ENCODE results near the gene HOXA10.

HOXA10 gene

DNA sequence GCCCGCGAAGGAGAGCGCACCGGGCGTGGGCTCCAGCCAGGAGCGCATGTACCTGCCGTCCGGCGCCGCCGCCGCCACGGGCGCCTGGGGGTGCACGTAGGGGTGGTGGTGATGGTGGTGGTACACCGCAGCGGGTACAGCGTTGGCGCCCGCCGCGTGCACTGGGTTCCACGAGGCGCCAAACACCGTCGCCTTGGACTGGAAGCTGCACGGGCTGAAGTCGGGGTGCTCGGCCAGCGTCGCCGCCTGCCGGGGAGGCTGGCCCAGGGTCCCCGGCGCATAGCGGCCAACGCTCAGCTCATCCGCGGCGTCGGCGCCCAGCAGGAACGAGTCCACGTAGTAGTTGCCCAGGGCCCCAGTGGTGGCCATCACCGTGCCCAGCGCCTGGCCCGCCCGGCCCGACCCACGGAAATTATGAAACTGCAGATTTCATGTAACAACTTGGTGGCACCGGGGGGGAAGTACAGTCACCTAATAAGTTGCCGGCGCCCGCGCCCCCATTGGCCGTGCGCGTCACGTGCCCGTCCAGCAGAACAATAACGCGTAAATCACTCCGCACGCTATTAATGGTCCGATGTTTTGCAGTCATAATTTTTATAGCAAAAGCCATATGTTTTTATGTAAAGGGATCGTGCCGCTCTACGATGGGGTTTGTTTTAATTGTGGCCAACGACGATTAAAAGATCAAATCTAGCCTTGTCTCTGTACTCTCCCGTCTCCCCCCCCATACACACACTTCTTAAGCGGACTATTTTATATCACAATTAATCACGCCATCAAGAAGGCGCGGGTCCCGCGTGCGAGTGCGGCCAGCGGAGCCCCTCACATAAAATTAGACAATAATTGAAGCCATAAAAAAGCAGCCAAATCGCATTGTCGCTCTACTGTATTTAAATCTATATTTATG, 8.8 kb downstream of the HOXA10 start, which contains the start of gene HOXA9:
TSS of gene HOXA9 (minus strand) at position 449 of the 907 bp plus-strand sequence. CDS start at position 369, 80 bp downstream.
- DNase-seq, result no peak

GRCh38 chr7:27164367-27165088, 9.6 kb downstream of the HOXA10 start:
- DNase-seq, result peak; percentile 65

- DNase-seq, result no peak
Measured at GRCh38 chr7:27164045-27164366, 10.1 kb downstream of the HOXA10 start.

GRCh38 chr7:27163288-27164044, 10.7 kb downstream of the HOXA10 start:
- DNase-seq, result no peak

- no peak for DNase-seq
Measured at GRCh38 chr7:27162561-27163287, 11.4 kb downstream of the HOXA10 start.

GRCh38 chr7:27161721-27162560, 12.2 kb downstream of the HOXA10 start:
- DNase-seq, result peak; percentile 55

- no peak for DNase-seq
Measured at GRCh38 chr7:27161214-27161720, 12.9 kb downstream of the HOXA10 start.

DNA sequence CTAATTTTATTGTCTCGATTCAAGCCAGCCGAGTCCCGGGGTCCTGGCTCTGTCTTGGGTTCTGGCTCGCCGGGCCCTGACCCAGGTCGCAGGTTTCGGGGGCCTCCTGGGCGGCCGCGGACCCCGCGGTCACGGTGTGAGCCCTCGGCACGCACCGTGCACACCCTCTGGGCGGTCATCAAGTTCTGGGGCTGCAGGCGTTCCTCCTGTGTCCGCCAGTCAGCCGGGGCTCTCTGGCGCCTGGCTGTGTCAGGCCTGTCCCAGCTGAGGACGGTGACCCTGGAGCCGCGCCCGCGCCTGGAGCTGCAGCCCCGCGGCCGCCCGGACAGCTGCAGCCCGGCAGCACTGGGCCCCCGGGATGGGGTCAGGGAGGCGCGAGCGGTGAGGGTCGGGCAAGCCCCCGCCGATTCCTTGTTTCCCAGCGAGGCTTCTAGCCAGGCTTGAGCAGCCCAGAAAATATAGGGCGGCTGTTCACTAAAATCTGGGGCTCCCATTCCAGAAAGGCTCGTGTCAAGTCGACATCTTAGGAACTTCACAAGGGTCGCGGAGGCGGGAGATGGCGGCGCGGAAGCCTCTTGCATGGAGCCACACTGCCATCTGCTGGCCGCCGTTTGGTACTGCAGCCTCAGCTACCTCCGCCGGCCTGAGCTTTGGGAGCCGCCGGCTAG, 13.4 kb downstream of the HOXA10 start:
- DNase-seq, result peak; percentile 98

- peak; percentile 70 for DNase-seq
Measured at GRCh38 chr7:27160145-27160545, 14.0 kb downstream of the HOXA10 start.

DNA sequence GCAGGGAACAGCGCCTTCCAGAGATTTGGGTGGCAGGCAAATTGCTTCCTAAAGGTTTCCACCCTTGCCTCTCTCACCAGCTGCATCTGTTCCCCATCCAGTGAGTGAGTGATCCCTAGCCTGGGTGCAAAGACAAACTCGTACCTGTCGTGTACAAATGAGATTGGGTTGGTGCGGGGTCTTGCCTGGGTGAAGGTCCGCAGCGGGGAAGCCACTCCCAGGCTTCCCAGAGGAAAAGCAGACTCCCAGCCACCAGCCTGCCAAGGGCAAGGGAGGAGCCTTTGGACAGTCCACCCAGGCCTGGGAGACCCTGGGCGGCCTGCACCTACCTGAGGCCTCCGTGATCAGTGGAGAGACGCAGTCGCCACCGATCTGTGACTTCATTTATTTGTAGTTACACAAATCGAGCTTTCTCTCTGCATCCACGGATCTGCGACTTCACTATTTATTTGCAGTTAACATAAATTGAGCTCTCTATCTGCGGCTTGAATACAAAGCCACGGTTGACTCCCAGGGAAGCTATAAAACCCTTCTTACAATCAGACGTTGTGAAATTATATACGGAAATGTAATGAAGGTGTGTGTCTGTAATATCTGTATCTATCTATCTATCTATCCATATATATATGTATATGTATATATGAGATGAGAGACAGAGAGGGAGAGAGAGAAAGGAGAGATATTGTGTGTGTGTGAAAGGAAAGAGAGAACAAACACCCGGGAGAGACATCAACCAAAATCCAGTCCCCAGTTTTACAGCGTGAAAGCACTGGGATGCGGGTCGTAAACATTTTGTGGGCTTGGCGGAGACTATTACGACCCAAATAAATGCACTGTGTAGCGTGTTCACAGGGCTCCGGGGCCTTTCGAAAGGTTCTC, 14.6 kb downstream of the HOXA10 start:
- peak; percentile 49 for DNase-seq

- peak; percentile 57 for DNase-seq
Measured at GRCh38 chr7:27158436-27159265, 15.5 kb downstream of the HOXA10 start.

DNA sequence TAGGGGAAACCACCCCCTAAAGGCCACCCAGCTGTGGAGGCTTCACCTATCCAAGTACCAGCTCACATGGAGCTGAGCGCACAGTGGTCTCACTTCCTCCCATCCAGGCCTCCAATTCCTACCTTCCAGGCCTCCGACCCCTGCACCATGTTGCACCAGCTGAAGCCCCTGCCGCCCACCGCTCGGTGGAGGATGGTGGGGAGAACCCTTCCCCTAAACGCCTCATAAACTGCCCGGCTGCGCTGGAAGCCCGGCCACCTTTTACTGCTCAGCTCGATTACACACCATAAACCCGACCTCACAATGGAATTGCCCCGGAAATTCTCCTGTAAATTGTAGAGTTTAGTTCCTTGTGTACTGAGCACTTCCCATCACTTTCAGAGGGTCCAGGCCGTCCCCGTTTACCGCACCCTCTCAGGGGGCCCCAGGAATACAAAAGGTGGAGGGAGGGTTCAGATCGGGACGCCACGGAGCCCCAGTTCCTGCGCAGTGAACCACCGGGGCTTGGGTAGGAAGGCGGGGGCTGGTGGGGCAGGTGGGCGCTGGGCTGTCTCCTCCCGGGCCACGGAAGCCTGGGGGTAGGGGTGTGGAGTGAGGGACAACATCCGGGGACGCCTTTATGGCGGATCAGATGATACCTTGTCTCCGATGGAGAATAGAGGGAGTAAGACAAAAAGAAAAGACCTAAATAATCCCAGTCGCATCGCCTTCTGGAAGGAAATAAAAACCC, 16.3 kb downstream of the HOXA10 start:
- DNase-seq, result peak; percentile 50

GRCh38 chr7:27156916-27157701, 17.0 kb downstream of the HOXA10 start:
- peak; percentile 57 for DNase-seq

GRCh38 chr7:27156508-27156898, 17.6 kb downstream of the HOXA10 start, which contains the start of gene HOXA7:
HOXA7 (minus strand) TSS chr7:27156675; CDS start chr7:27156545, 130 bp downstream.
- DNase-seq, result peak; percentile 54

GRCh38 chr7:27155816-27156507, 18.2 kb downstream of the HOXA10 start:
- DNase-seq, result peak; percentile 60

All from activated CD8-positive, alpha-beta memory T cell treated with anti-CD3 and anti-CD28 coated beads, Interleukin-2, amount 50 U/mL, for 48 hours (primary cell).